OCI-LY3 (cell line): ENCODE data around the gene TBC1D2B.

ENCODE experiments used
- CTCF ChIP-seq: fragments of 200-600, 300-600 bp; sonication (generic); IDR thresholded peaks from 2 replicates; pipeline ENCODE4 v1.5.1; 2014; ENCODE audit warnings: antibody characterized with exemption, low read length, low read depth
- EZH2phosphoT487 ChIP-seq: fragments of 200-600 bp; shearing (Covaris generic); IDR thresholded peaks from 2 replicates; pipeline ENCODE4 v1.6.1; 2018; ENCODE audit warnings: antibody characterized with exemption, mixed run types, low read depth

- TF ChIP-seq CTCF: no peak
- no peak for TF ChIP-seq EZH2phosphoT487
Measured at GRCh38 chr15:77991029-77991406, 86.5 kb downstream of the TBC1D2B start.
